GM23248 (cell line): Measurements from ENCODE around the gene CGNL1. TPM values are rescaled to one million over a fixed set of nuclear protein-coding genes. Genes with fewer than 3 reads are reported as not detected.

Experiments used
- DNase-seq: peaks from one replicate; pipeline ENCODE4 v3.0.0-alpha.2; 2015
- H2AFZ ChIP-seq: fragments of 200-600 bp; sonication (generic); 2 replicates; pipeline ENCODE4 v1.6.1; 2016; ENCODE audit warnings: antibody characterized with exemption
- H3F3A ChIP-seq: fragments of 200-600 bp; sonication (generic); 2 replicates; pipeline ENCODE4 v1.6.1; 2016; ENCODE audit warnings: mild to moderate bottlenecking, antibody characterized with exemption, mixed run types; ENCODE audit not compliant: insufficient read depth
- H3K27ac ChIP-seq: fragments of 200-600 bp; sonication (generic); 2 replicates; pipeline ENCODE4 v1.5.1; 2016; ENCODE audit warnings: mild to moderate bottlenecking
- H3K27me3 ChIP-seq: fragments of 200-600 bp; sonication (generic); replicated peaks from 2 replicates; pipeline ENCODE4 v1.6.1; 2016; ENCODE audit warnings: mild to moderate bottlenecking; ENCODE audit not compliant: insufficient read depth
- H3K36me3 ChIP-seq: fragments of 200-600 bp; sonication (generic); 2 replicates; pipeline ENCODE4 v1.6.1; 2016; ENCODE audit warnings: low read depth, mild to moderate bottlenecking
- H3K4me1 ChIP-seq: fragments of 200-600 bp; sonication (generic); 2 replicates; pipeline ENCODE4 v1.6.1; 2016; ENCODE audit warnings: mild to moderate bottlenecking; ENCODE audit not compliant: insufficient read depth
- H3K4me2 ChIP-seq: fragments of 200-600 bp; sonication (generic); one replicate; pipeline ENCODE4 v1.6.1; 2016; ENCODE audit warnings: mild to moderate bottlenecking; ENCODE audit not compliant: unreplicated experiment
- H3K4me3 ChIP-seq: fragments of 200-600 bp; sonication (generic); 2 replicates; pipeline ENCODE4 v1.5.1; 2016; ENCODE audit warnings: mild to moderate bottlenecking
- H3K79me2 ChIP-seq: fragments of 200-600 bp; sonication (generic); 2 replicates; pipeline ENCODE4 v1.6.1; 2016; ENCODE audit warnings: mild to moderate bottlenecking; ENCODE audit not compliant: insufficient read depth
- H3K9ac ChIP-seq: fragments of 200-600 bp; sonication (generic); 2 replicates; pipeline ENCODE4 v1.6.1; 2016; ENCODE audit warnings: mild to moderate bottlenecking
- H3K9me2 ChIP-seq: fragments of 200-600 bp; sonication (generic); 2 replicates; pipeline ENCODE4 v1.6.1; 2016; ENCODE audit warnings: mixed run types, mild to moderate bottlenecking, moderate library complexity; ENCODE audit not compliant: insufficient read depth
- H3K9me3 ChIP-seq: fragments of 200-600 bp; sonication (generic); one replicate; pipeline ENCODE4 v1.6.1; 2017; ENCODE audit warnings: low read depth
- H4K20me1 ChIP-seq: fragments of 200-600 bp; sonication (generic); 2 replicates; pipeline ENCODE4 v1.6.0; 2016; ENCODE audit not compliant: insufficient read depth
- EZH2 ChIP-seq: fragments of 200-600 bp; sonication (generic); IDR thresholded peaks from 2 replicates; pipeline ENCODE4 v1.6.1; 2018; ENCODE audit warnings: antibody characterized with exemption, mild to moderate bottlenecking; ENCODE audit not compliant: insufficient read depth, poor library complexity, severe bottlenecking
- EZH2phosphoT487 ChIP-seq: fragments of 200-600 bp; sonication (generic); IDR thresholded peaks from 2 replicates; pipeline ENCODE4 v1.6.1; 2018; ENCODE audit warnings: antibody characterized with exemption, moderate library complexity, mild to moderate bottlenecking, low read depth; ENCODE audit not compliant: insufficient read depth
- WGBS, 2 experiments: methylation state at CpG; one replicate each; pipeline ENCODE4 v1.1.6; 2015 to 2017; ENCODE audit warnings: low lambda C conversion rate in 2 of 2, low coverage in 1 of 2; ENCODE audit errors: missing lambda C conversion rate in 2 of 2; 5-methylcytosine and 5-hydroxymethylcytosine counted together
- in situ Hi-C: fragments of 300-500 bp; cut with MboI; formaldehyde crosslinking; loops from 2 replicates; pipeline ENCODE4 v1.15.0; 2020
- polyA plus RNA-seq: library from polyadenylated mRNA; unstranded; fragments of >200 nt; fragmentation: Nextera tagmentation; extraction: Ambion mirVana; gene quantifications from 2 replicates; pipeline ENCODE4 v1.2.1, GENCODE V29; 2016
- total RNA-seq: library from RNA; depleted of rRNA; stranded (reverse); fragments of >200 nt; shearing (Covaris generic); gene quantifications from 2 replicates; pipeline ENCODE4 v1.2.3, GENCODE V29; 2014

CGNL1 gene
- total and polyA plus RNA-seq, 2 experiments from 2014 or later, result 0.11 TPM

- in situ Hi-C loops, result loop anchor here (25.0 kb wide), 1 partner anchor 1062 kb away; no protein-coding TSS in a partner anchor
- peaks cover 19% of the 10 kb centered on the region for H3K4me1 ChIP-seq
- H3F3A ChIP-seq, result no peaks in the 10 kb centered on the region; the same call in 1 of the 2 replicates
- no peak for DNase-seq
- H3K9me2 ChIP-seq, result no peaks in the 10 kb centered on the region
- no peaks in the 10 kb centered on the region for H3K9me3 ChIP-seq
- H2AFZ ChIP-seq, result no peak overlapping the region
- no peak overlapping the region for H3K4me2 ChIP-seq
- 65 to 70% methylated on average over 5 of the region's 5 CpGs for WGBS, 2 experiments
- H3K79me2 ChIP-seq, result no peaks in the 10 kb centered on the region
- H4K20me1 ChIP-seq, result no peaks in the 10 kb centered on the region
- no peak overlapping the region for H3K27ac ChIP-seq
- H3K4me3 ChIP-seq, result no peak overlapping the region
- TF ChIP-seq EZH2phosphoT487, result no peak
- TF ChIP-seq EZH2, result no peak
- H3K9ac ChIP-seq, result no peak overlapping the region
- no peaks in the 10 kb centered on the region; the same call in 1 of the 2 replicates for H3K27me3 ChIP-seq
- H3K36me3 ChIP-seq, result no peaks in the 10 kb centered on the region
Measured at GRCh38 chr15:57548835-57549234, 172.5 kb downstream of the CGNL1 start.

- no peak for TF ChIP-seq EZH2
- no peak for TF ChIP-seq EZH2phosphoT487
- no peaks in the 10 kb centered on the region for H3K9me2 ChIP-seq
- H3K4me3 ChIP-seq, result no peak overlapping the region
- peaks cover 19% of the 10 kb centered on the region for H3K4me1 ChIP-seq
- no peaks in the 10 kb centered on the region for H3K9me3 ChIP-seq
- no peak overlapping the region for H2AFZ ChIP-seq
- H3K27me3 ChIP-seq, result no peaks in the 10 kb centered on the region
- no peak for DNase-seq
- no peaks in the 10 kb centered on the region; the same call in 1 of the 2 replicates for H3F3A ChIP-seq
- WGBS, 2 experiments, result 79 to 80% methylated on average over 6 of the region's 6 CpGs
- no peak overlapping the region for H3K9ac ChIP-seq
- H4K20me1 ChIP-seq, result no peaks in the 10 kb centered on the region
- no peak overlapping the region for H3K27ac ChIP-seq
- H3K79me2 ChIP-seq, result no peaks in the 10 kb centered on the region
- H3K4me2 ChIP-seq, result no peak overlapping the region
- in situ Hi-C loops, result loop anchor here (10.0 to 25.0 kb wide), 2 partner anchors 515 to 1063 kb away; partner anchors contain the start of gene ALDH1A2
- no peaks in the 10 kb centered on the region for H3K36me3 ChIP-seq
Measured at GRCh38 chr15:57549935-57550334, 173.6 kb downstream of the CGNL1 start.

- H2AFZ ChIP-seq, result no peak overlapping the region
- H3K9me3 ChIP-seq, result no peaks in the 10 kb centered on the region
- H3F3A ChIP-seq, result no peaks in the 10 kb centered on the region; the same call in 1 of the 2 replicates
- TF ChIP-seq EZH2phosphoT487 (no peak), EZH2 (no peak)
- H3K79me2 ChIP-seq, result no peaks in the 10 kb centered on the region
- H3K36me3 ChIP-seq, result no peaks in the 10 kb centered on the region
- H4K20me1 ChIP-seq, result no peaks in the 10 kb centered on the region
- H3K27ac ChIP-seq, result no peak overlapping the region
- H3K4me1 ChIP-seq, result peaks cover 19% of the 10 kb centered on the region
- DNase-seq, result no peak
- no peak overlapping the region for H3K4me3 ChIP-seq
- no peak overlapping the region for H3K9ac ChIP-seq
- no peaks in the 10 kb centered on the region for H3K27me3 ChIP-seq
- H3K9me2 ChIP-seq, result no peaks in the 10 kb centered on the region
- in situ Hi-C loops, result loop anchor here (10.0 kb wide), 1 partner anchor 514 kb away; the partner anchor contains the start of gene ALDH1A2
- WGBS, 2 experiments, result 32 to 35% methylated on average over 4 of the region's 4 CpGs
- no peak overlapping the region for H3K4me2 ChIP-seq
Measured at GRCh38 chr15:57550640-57551039, 174.3 kb downstream of the CGNL1 start.

GRCh38 chr15:57551715-57552677, 175.7 kb downstream of the CGNL1 start:
- H4K20me1 ChIP-seq, result no peaks in the 10 kb centered on the region
- no peaks in the 10 kb centered on the region; the same call in 1 of the 2 replicates for H3F3A ChIP-seq
- DNase-seq, result peak; percentile 81
- 0 out of 2 replicates have a peak overlapping the region, but pooled peaks have one; percentile 3 for H3K4me3 ChIP-seq
- H3K9me2 ChIP-seq, result no peaks in the 10 kb centered on the region
- H2AFZ ChIP-seq, result peak overlapping the region; percentile 63; the same call in 1 of the 2 replicates
- no peaks in the 10 kb centered on the region for H3K27me3 ChIP-seq
- H3K9me3 ChIP-seq, result no peaks in the 10 kb centered on the region
- peaks cover 19% of the 10 kb centered on the region for H3K4me1 ChIP-seq
- in situ Hi-C loops, result loop anchor here (10.0 kb wide), 1 partner anchor 513 kb away; the partner anchor contains the start of gene ALDH1A2
- TF ChIP-seq EZH2phosphoT487, result no peak
- TF ChIP-seq EZH2, result no peak
- no peaks in the 10 kb centered on the region for H3K79me2 ChIP-seq
- H3K4me2 ChIP-seq, result peak overlapping the region; percentile 41
- H3K9ac ChIP-seq, result peak overlapping the region; percentile 29; the same call in 1 of the 2 replicates
- WGBS, 2 experiments, result 47 to 48% methylated on average over 16 of the region's 16 CpGs
- H3K36me3 ChIP-seq, result no peaks in the 10 kb centered on the region
- peak overlapping the region; percentile 42; the same call in 1 of the 2 replicates for H3K27ac ChIP-seq
